HL-60 (cell line): ENCODE data around the gene MAP3K2.
A peak's percentile ranks its signal among the peaks of the same experiment; 100 is the strongest.

Experiments used
- DNase-seq, 2 experiments: peaks; one replicate each; pipeline ENCODE4 v3.0.0-alpha.2; 2010 to 2020; ENCODE audit warnings: low read depth in 1 of 2, low spot score in 1 of 2
- H3K27ac ChIP-seq: fragments of 250-450 bp; sonication (Bioruptor Pico); replicated peaks from 2 replicates; pipeline ENCODE4 v1.5.1; 2020; ENCODE audit warnings: mild to moderate bottlenecking, moderate library complexity
- H3K27me3 ChIP-seq: fragments of 250-450 bp; sonication (Bioruptor Pico); 2 replicates; pipeline ENCODE4 v1.5.1; 2021; ENCODE audit warnings: mild to moderate bottlenecking, moderate library complexity; ENCODE audit not compliant: insufficient read depth, poor library complexity, severe bottlenecking
- H3K4me3 ChIP-seq: replicated peaks from 2 replicates; pipeline ENCODE4 v1.5.1; 2011; ENCODE audit warnings: mild to moderate bottlenecking, control low read depth, low read length; ENCODE audit not compliant: insufficient read depth
- GABPA ChIP-seq: IDR thresholded peaks from 2 replicates; pipeline ENCODE4 v1.6.1; 2012; ENCODE audit warnings: low read depth
- POLR2AphosphoS5 ChIP-seq: IDR thresholded peaks from 2 replicates; pipeline ENCODE4 v1.6.1; 2012; ENCODE audit warnings: low read depth
- SPI1 ChIP-seq: IDR thresholded peaks from 2 replicates; pipeline ENCODE4 v1.6.1; 2012; ENCODE audit warnings: low read depth, mild to moderate bottlenecking, borderline replicate concordance
- TF ChIP-seq, protein P1 (sequence below): IDR thresholded peaks from 2 replicates; pipeline ENCODE4 v1.6.1; 2012; ENCODE audit warnings: low read depth; ENCODE audit not compliant: insufficient replicate concordance
- TF ChIP-seq, protein P2 (sequence below): IDR thresholded peaks from one replicate; pipeline ENCODE4 v1.5.1; 2011; ENCODE audit warnings: low read length, control low read depth, inconsistent platforms; ENCODE audit not compliant: insufficient read depth

MAP3K2 gene

DNA sequence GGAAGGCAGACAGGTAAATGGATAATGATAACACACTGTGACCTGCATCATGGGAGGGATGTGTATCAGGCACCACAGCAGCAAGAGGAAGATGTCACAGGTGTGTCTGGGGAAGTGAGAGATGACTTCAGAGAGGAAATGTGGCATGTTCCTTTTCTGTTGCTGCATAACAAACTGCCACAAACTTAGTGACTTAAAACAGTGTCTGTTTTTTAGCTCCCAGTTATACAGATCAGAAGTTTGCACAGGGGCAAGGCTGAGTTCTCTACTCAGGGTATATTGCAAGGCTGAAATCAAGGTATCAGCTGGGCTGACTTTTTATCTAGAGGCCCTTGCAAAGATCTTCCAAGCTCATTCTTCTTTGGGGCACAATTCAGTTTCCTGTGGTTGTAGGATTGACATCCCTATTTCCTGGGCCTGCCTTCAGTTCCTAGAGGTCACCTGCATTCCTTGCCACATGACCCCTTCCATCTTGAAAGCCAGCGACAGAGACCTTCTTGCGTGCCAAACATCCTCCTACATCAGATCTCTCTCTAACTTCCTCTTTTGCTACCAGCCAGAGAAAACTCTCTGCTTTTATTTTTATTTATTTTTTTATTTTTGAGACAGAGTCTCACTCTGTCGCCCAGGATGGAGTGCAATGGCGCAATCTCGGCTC lies 2.1 kb upstream of the MAP3K2 start:
- TF ChIP-seq, protein P1, sequence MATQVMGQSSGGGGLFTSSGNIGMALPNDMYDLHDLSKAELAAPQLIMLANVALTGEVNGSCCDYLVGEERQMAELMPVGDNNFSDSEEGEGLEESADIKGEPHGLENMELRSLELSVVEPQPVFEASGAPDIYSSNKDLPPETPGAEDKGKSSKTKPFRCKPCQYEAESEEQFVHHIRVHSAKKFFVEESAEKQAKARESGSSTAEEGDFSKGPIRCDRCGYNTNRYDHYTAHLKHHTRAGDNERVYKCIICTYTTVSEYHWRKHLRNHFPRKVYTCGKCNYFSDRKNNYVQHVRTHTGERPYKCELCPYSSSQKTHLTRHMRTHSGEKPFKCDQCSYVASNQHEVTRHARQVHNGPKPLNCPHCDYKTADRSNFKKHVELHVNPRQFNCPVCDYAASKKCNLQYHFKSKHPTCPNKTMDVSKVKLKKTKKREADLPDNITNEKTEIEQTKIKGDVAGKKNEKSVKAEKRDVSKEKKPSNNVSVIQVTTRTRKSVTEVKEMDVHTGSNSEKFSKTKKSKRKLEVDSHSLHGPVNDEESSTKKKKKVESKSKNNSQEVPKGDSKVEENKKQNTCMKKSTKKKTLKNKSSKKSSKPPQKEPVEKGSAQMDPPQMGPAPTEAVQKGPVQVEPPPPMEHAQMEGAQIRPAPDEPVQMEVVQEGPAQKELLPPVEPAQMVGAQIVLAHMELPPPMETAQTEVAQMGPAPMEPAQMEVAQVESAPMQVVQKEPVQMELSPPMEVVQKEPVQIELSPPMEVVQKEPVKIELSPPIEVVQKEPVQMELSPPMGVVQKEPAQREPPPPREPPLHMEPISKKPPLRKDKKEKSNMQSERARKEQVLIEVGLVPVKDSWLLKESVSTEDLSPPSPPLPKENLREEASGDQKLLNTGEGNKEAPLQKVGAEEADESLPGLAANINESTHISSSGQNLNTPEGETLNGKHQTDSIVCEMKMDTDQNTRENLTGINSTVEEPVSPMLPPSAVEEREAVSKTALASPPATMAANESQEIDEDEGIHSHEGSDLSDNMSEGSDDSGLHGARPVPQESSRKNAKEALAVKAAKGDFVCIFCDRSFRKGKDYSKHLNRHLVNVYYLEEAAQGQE, result no peak
- TF ChIP-seq, protein P2, sequence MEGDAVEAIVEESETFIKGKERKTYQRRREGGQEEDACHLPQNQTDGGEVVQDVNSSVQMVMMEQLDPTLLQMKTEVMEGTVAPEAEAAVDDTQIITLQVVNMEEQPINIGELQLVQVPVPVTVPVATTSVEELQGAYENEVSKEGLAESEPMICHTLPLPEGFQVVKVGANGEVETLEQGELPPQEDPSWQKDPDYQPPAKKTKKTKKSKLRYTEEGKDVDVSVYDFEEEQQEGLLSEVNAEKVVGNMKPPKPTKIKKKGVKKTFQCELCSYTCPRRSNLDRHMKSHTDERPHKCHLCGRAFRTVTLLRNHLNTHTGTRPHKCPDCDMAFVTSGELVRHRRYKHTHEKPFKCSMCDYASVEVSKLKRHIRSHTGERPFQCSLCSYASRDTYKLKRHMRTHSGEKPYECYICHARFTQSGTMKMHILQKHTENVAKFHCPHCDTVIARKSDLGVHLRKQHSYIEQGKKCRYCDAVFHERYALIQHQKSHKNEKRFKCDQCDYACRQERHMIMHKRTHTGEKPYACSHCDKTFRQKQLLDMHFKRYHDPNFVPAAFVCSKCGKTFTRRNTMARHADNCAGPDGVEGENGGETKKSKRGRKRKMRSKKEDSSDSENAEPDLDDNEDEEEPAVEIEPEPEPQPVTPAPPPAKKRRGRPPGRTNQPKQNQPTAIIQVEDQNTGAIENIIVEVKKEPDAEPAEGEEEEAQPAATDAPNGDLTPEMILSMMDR, result no peak
- TF ChIP-seq POLR2AphosphoS5, result peak; percentile 46; the same call in 1 of the 2 replicates
- peak; percentile 67; the same call in 1 of the 2 replicates for TF ChIP-seq SPI1
- TF ChIP-seq GABPA, result peak; percentile 57
- H3K27me3 ChIP-seq, result no peaks in the 10 kb centered on the region
- H3K4me3 ChIP-seq, result no peak overlapping the region
- H3K27ac ChIP-seq, result peak overlapping the region; percentile 88
- peak; percentile 66 to 82 for DNase-seq

DNA sequence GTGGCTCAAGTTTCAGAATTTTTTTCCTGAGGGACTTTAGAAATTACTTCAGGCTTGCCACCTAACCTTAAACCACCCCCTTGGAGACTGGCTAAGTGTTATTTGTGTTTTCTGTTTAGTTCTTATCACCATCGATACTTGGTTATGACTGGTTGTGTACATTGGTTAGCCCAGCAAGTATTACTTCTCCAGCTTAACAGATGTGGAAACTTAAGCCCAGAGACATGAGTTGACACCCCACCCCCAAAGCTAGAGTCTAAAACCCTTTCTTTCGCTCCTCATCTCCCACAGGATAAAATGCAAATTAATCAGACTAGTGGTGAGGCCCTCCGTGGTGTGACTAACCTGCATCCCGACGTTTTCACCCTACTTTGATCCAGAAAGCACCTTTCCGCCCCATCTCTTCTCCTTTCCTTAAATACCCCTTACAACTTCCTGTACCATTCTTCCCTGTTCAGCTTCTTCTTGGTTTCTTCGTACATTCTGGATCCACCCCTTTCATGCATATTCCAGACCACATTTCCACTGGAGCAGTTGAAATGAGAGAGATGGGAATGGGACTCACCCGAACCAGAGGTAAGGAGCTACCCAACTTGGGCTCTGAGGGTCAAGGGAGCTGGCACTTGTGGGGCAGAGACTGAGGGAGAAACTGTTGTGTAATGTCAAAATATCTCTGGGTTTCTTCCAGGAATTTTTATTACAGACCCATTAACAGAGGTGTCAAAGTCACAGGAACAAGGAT lies 819 bp upstream of the MAP3K2 start:
- DNase-seq, result peak in 1 of 2 experiments; percentile 14

More for the DNA sequence above, 819 bp upstream of the MAP3K2 start:
- TF ChIP-seq, protein P1, result no peak
- TF ChIP-seq, protein P2, result no peak
- TF ChIP-seq SPI1 (no peak), GABPA (no peak), POLR2AphosphoS5 (no peak)
- peak overlapping the region; percentile 53 for H3K4me3 ChIP-seq
- H3K27me3 ChIP-seq, result no peaks in the 10 kb centered on the region
- H3K27ac ChIP-seq, result peak overlapping the region; percentile 88
